Peyer's patch (tissue), 4 donors: ENCODE measurements around the gene PALLD. TPM values are rescaled to one million over a fixed set of nuclear protein-coding genes. Genes with fewer than 3 reads are reported as not detected.

Experiments
- DNase-seq, 3 donors: peaks; one replicate each; pipeline ENCODE4 v3.0.0-alpha.2; 2017 to 2019
- H3K27ac ChIP-seq, 4 donors: fragments of 200-600 bp; sonication (generic); one replicate each; pipeline ENCODE4 v1.5.1; 2016 to 2019
- H3K27me3 ChIP-seq, 2 donors: fragments of 200-600 bp; sonication (generic); one replicate each; pipeline ENCODE4 v1.5.1; 2019
- H3K36me3 ChIP-seq, 3 donors: fragments of 200-600 bp; sonication (generic); one replicate each; pipeline ENCODE4 v1.5.1; 2016 to 2019
- H3K4me1 ChIP-seq, 4 donors: fragments of 200-600 bp; sonication (generic); one replicate each; pipeline ENCODE4 v1.5.1; 2016 to 2019
- H3K4me3 ChIP-seq, 4 donors: fragments of 200-600 bp; sonication (generic); 1 replicate in 3 of 4; 2 replicates in 1 of 4; pipeline ENCODE4 v1.5.1; 2016 to 2019; ENCODE audit warnings: mild to moderate bottlenecking in 1 of 4
- H3K9me3 ChIP-seq, 4 donors: fragments of 200-600 bp; sonication (generic); one replicate each; pipeline ENCODE4 v1.5.1; 2016 to 2019; ENCODE audit warnings: mild to moderate bottlenecking in 1 of 4
- CTCF ChIP-seq, 6 experiments: fragments of 450-650 bp in 4 of 6; fragments of 200-600 bp in 2 of 6; sonication (generic) in 1 of 6; IDR thresholded peaks; one replicate each; pipeline ENCODE4 v1.5.1; 2017 to 2019; ENCODE audit warnings: antibody characterized with exemption in 6 of 6, mild to moderate bottlenecking in 3 of 6, moderate library complexity in 1 of 6
- POLR2A ChIP-seq, 2 donors: fragments of 450-650 bp; IDR thresholded peaks; one replicate each; pipeline ENCODE4 v1.5.1; 2017; ENCODE audit warnings: antibody characterized with exemption in 2 of 2, mild to moderate bottlenecking in 2 of 2, moderate library complexity in 2 of 2
- total RNA-seq, 4 donors: library from RNA; depleted of rRNA; stranded (reverse); fragments of >200 nt; gene quantifications; one replicate each; pipeline ENCODE4 v1.1.0, GENCODE V29; 2016

PALLD gene
- total RNA-seq, 4 donors from 2014 or later: 68.0 to 175 (median 78.4) TPM

- no peak for DNase-seq
- H3K36me3 ChIP-seq: no peaks in the 10 kb centered on the region
- no peak overlapping the region for H3K27ac ChIP-seq
- H3K9me3 ChIP-seq: no peaks in the 10 kb centered on the region
- no peak overlapping the region for H3K4me3 ChIP-seq
- H3K27me3 ChIP-seq: no peaks in the 10 kb centered on the region
- H3K4me1 ChIP-seq: peaks cover 0 to 7% (median 0%) of the 10 kb centered on the region in 4 donors
- no peak for TF ChIP-seq POLR2A (IDR thresholded peaks at IDR 0.05)
- no peak for TF ChIP-seq CTCF (IDR thresholded peaks at IDR 0.05)
Measured at GRCh38 chr4:168634276-168634802, 137.5 kb downstream of the PALLD start.

- peaks cover 0 to 3% (median 0%) of the 10 kb centered on the region in 4 donors for H3K4me1 ChIP-seq
- no peak overlapping the region for H3K27ac ChIP-seq
- no peaks in the 10 kb centered on the region for H3K36me3 ChIP-seq
- no peaks in the 10 kb centered on the region for H3K27me3 ChIP-seq
- TF ChIP-seq CTCF (IDR thresholded peaks at IDR 0.05) (no peak), POLR2A (IDR thresholded peaks at IDR 0.05) (no peak)
- no peak for DNase-seq
- no peaks in the 10 kb centered on the region for H3K9me3 ChIP-seq
- H3K4me3 ChIP-seq: no peak overlapping the region
Measured at GRCh38 chr4:168636040-168636439, 139.2 kb downstream of the PALLD start.

GRCh38 chr4:168636506-168637196 lies 139.8 kb downstream of the PALLD start:
- Histone ChIP-seq H3K27ac (peak overlapping the region in 1 of 4 donors; percentile 39), H3K9me3 (no peaks in the 10 kb centered on the region), H3K4me1 (no peaks in the 10 kb centered on the region), H3K27me3 (no peaks in the 10 kb centered on the region), H3K36me3 (no peaks in the 10 kb centered on the region), H3K4me3 (no peak overlapping the region)
- TF ChIP-seq POLR2A (IDR thresholded peaks at IDR 0.05) (no peak), CTCF (IDR thresholded peaks at IDR 0.05) (no peak)
- DNase-seq: no peak

- Histone ChIP-seq H3K4me1 (no peaks in the 10 kb centered on the region), H3K27ac (peak overlapping the region in 1 of 4 donors; percentile 3), H3K36me3 (no peaks in the 10 kb centered on the region), H3K9me3 (no peaks in the 10 kb centered on the region), H3K4me3 (no peak overlapping the region), H3K27me3 (no peaks in the 10 kb centered on the region)
- TF ChIP-seq CTCF (IDR thresholded peaks at IDR 0.05): no peak
- no peak for TF ChIP-seq POLR2A (IDR thresholded peaks at IDR 0.05)
- no peak for DNase-seq
Measured at GRCh38 chr4:168637872-168638756, 141.3 kb downstream of the PALLD start.

GRCh38 chr4:168639914-168640313 lies 143.1 kb downstream of the PALLD start:
- Histone ChIP-seq H3K9me3 (no peaks in the 10 kb centered on the region), H3K27me3 (no peaks in the 10 kb centered on the region), H3K4me3 (no peak overlapping the region), H3K4me1 (peaks cover 0 to 6% (median 0%) of the 10 kb centered on the region in 4 donors), H3K27ac (no peak overlapping the region), H3K36me3 (no peaks in the 10 kb centered on the region)
- no peak for DNase-seq
- no peak for TF ChIP-seq CTCF (IDR thresholded peaks at IDR 0.05)
